ENCODE measurements around the gene ARHGAP21.
"Not testable (repeated sequence)": the region's sequence is repeated elsewhere in the genome, so short reads cannot be mapped to it uniquely, and the experiment has no call there.

ARHGAP21 gene

DNA sequence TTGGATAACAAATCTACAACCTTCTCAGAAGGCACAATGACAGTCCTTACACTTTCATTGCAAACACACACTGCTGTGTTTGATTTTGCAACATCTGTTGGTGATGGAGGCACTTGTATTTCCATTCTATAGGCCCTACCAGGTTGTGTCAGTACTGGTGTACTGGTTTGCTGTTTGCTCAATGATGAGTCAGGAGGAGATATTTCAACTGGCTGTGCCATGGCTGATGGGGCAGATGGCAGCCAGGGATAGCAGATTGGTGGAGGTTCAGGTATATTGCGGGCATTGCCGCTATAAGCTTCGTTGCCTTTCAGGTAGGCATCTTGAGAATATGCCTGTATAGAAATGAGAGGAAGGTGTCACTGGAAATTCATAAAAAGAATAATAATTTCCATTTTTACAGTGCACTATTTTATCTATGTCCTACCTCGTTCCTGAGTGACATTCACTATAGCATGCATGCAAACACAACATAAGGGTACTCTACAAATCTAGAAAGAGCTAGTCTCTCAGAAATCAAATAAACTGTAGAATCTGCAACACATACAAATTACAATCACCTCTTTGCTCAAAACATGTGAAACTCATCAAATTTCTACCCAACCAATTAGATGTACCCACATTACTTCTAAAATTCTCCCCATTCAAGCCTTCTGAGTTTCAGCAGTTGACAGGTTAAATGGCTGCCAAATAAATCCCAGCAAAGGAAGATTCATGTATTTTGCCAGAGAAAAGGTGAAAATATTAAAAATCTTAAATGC is 102.5 kb downstream of the ARHGAP21 start:
- not testable (repeated sequence) for DNase-seq

- DNase-seq, result not testable (repeated sequence)
Measured at GRCh38 chr10:24619994-24620310, 103.7 kb downstream of the ARHGAP21 start.

GRCh38 chr10:24619291-24619993 is 104.2 kb downstream of the ARHGAP21 start:
- not testable (repeated sequence) for DNase-seq

GRCh38 chr10:24618401-24618800 is 105.3 kb downstream of the ARHGAP21 start:
- DNase-seq, result no peak

DNA sequence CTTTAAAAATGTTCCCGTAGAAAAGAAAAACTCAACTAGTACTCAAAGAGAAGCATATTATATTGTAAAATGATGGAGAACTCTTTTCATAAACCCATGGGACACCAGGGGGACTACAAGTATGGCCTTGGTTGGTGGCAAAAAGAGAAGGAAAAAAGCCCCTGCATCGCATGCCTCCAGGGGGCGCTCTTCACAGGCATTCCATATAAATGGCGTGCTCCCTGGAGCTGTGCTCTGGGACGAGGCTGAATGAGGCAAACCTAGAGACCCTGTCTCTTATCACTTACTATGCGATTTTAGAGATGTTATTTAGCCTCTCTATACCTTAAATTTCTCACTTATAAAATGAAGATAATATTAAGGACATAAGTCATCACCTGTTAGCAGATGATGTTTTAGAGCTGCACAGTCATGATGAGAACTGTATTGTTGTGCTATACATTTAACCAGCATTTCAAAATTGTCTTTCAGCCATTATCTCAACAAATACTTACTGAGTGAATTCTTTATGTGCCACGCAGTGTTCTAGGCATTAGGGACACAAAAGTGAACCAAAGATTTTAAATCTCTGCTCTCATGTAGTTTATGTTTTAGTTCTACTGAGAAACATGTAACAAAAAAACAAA is 105.8 kb downstream of the ARHGAP21 start:
- DNase-seq, result peak; percentile 38 to 43

GRCh38 chr10:24616536-24616935 is 107.2 kb downstream of the ARHGAP21 start:
- no peak for DNase-seq

- no peak for DNase-seq
Measured at GRCh38 chr10:24606021-24606420, 117.7 kb downstream of the ARHGAP21 start.

DNA sequence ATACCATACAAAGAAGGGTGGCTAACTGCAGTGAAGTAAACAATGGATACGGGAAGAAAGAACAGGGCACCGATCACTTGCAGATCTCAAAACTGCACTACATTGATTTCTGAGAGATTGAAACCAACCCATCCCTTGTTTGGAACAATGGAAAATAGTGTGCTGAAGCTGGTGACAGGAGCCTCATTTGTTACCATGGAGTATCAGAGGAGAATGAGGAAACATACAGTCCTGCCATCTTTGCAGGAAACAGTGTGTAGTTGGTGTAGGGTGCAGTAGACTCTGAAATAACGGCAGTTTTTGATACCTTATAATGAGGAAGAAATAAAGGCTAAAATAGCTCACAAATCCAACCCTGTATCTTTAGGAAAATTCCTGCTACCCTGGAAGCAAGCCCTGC is 118.5 kb downstream of the ARHGAP21 start:
- DNase-seq, result no peak

DNA sequence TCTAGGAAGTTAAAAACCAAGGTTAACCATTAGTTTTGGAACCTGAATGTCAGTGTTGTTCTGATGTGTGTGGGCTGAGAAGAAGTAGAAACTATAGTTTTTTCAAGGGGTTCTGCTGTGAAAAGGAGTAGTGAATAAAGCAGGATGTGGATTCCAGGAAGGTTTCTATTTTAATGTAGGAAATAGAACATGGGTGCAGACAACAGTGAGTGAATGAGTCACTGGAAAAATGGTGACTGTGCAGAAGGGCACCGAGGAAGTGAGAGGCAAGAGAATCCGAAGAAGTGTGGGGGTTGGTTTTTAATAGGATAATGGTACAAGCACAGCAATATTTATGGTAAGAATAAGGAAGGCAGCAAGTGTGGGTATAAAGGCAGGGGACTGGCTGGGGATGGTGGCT is 120.4 kb downstream of the ARHGAP21 start:
- DNase-seq, result no peak

DNA sequence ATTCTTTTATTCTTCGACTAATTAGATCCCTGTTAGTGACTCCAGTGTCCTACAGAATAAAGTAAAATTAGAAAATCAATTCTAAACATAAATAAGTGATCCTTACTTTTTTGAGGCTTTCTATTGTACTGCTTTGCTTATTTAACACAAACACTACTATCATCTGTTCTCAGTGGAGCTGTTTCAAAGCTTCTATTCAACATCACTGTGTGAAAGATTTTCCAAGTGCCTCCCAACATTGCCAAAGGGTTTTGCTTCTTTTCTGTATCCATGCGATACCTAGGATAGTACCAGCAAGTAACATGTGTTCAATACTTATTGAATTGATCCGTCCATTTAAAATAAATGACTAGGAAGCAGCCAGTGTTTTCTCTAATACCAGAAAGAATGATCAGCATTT is 125.7 kb downstream of the ARHGAP21 start:
- no peak for DNase-seq

GRCh38 chr10:24597426-24597825 is 126.3 kb downstream of the ARHGAP21 start:
- DNase-seq, result no peak

GRCh38 chr10:24596217-24596930 is 127.3 kb downstream of the ARHGAP21 start:
- no peak for DNase-seq

DNA sequence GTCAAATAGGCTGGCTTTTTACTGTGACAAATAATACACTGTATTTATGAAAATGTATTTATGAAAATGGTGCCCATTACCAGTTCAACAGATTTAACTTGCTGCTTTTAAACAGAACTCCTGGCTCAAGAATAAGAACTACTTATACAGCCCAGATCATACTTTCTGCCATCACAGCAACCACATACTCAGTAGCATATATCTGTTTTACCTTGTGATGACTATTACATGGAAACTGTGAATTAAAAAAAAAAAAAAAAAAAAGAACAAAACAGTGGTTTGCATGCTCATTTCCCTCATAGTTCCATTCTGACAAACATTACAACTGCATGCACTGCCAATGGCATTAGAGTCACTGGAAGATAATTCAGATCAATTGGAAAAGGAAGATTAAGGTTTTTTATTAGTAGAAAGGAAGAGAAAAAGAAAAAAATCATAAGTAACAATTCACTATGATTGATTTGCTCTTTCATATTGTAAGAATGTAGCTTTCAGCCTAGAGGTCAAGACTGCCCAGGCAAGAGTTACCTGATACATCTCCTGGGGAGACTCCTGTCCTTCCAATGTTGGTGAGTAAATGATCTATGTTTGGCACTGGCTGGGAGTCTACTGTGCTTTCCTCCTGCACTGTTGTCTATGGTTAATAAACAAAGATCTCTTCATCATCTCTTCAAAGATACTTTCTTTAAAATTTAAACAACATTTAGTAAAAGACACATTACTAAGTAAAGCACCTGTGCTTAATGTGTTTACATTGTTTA is 132.8 kb downstream of the ARHGAP21 start:
- DNase-seq, result no peak

DNA sequence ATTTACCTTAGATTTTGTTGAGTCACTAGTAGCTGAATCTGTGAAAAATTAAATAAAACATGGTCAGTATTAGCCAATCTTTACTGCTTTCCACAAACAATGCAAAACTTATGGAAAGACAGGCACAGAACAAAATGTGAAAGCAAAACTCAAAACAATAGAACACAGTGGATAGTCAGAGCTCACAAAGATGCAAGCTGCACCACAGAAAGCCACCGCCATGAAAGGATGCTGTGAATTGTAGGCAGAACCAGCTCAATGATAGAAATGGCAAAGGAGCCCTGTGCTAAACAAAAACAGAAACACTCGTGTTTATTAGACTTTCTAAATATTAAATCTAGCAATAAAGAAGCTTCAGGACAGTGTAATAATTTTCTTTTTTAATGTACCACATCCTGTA is 134.4 kb downstream of the ARHGAP21 start:
- no peak for DNase-seq

DNA sequence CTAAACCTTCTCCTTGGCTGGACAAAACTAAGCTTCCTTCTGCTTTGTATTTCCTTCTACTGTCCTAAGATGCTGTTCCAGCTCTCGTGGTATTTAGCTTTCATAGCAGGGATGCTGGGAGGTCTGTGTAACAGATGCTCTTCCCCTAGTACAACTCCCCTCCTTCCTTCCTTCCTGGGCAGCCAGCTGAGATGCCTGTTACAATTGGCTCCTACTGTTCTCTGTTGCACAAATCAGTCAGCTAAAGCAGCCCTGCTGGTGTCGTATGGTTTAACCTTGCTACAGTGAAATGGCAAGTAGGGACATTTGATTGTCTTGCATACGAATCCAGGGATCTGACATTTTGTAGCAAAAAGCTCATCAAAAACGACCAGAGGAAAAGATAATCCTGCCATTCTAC is 143.8 kb downstream of the ARHGAP21 start:
- DNase-seq, result no peak

DNA sequence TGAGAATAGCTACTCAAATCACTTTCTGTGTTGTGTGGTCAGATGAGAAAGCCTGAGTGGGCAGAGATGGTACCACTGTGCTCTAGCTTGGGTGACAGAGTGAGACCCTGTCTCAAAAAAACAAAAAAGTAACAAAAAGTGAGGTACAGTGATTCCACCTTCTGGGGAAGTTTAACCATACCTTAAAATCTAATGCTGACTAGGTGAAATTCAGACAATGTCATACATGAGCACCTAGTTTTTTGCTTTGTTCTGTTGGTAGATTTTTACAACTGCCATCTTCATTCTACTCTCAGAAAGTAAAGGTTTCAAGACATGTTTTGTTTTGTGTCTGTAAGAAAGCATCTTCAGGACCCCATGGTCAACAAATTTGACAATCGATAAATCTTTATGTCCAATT is 144.2 kb downstream of the ARHGAP21 start:
- DNase-seq, result no peak

GRCh38 chr10:24575481-24576002 is 148.1 kb downstream of the ARHGAP21 start:
- DNase-seq, result no peak

- DNase-seq, result no peak
Measured at GRCh38 chr10:24574578-24575155, 149.0 kb downstream of the ARHGAP21 start.

DNA sequence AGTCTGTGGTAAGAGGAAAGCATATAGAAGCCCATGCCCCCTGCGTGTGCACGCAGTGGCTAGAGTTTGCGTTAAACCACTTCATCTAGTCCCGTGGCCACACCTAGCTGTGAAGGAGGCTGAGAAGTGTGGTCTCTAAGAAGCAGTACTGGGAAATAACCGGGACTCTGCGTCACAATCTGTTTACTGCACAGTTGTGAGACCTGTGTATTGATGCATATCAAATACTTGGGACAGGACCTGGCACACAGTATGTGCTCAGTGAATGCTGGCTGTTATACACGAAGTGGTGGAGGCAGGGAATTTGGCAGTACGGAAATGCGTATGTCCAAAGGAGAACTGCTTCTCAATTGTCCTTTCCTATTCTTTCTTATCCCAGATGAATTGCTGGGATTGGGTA is 149.5 kb downstream of the ARHGAP21 start:
- DNase-seq, result no peak

GRCh38 chr10:24571870-24572450 is 151.7 kb downstream of the ARHGAP21 start:
- no peak for DNase-seq

- DNase-seq, result no peak
Measured at GRCh38 chr10:24570658-24571426, 152.8 kb downstream of the ARHGAP21 start.

Measured in CD4-positive, alpha-beta T cell treated with Interleukin-4 for 1 hour (primary cell).